ENCODE data around the gene SLC12A9.

The SLC12A9 gene

GRCh38 chr7:100861616-100861985 lies 9.1 kb downstream of the SLC12A9 start:
- no peak for DNase-seq

- no peak for DNase-seq
Observed at GRCh38 chr7:100863406-100863950, 11.0 kb downstream of the SLC12A9 start.

GRCh38 chr7:100864263-100864845 lies 11.8 kb downstream of the SLC12A9 start:
- DNase-seq = no peak

- no peak for DNase-seq
Observed at GRCh38 chr7:100865372-100865911, 12.9 kb downstream of the SLC12A9 start.

GRCh38 chr7:100865938-100866728 lies 13.6 kb downstream of the SLC12A9 start:
- DNase-seq = no peak

- DNase-seq = no peak
Observed at GRCh38 chr7:100866729-100867039, 14.2 kb downstream of the SLC12A9 start.

- DNase-seq = peak; percentile 98
Observed at GRCh38 chr7:100867040-100867775, 14.7 kb downstream of the SLC12A9 start, which contains the start of gene TRIP6. TSS of gene TRIP6 (plus strand) at chr7:100867387. CDS start at chr7:100867498, 111 bp downstream.

GRCh38 chr7:100867776-100868485 lies 15.4 kb downstream of the SLC12A9 start:
- DNase-seq = no peak

- no peak for DNase-seq
Observed at GRCh38 chr7:100873599-100874299, 21.2 kb downstream of the SLC12A9 start.

GRCh38 chr7:100874300-100874576 lies 21.7 kb downstream of the SLC12A9 start:
- DNase-seq = no peak

- DNase-seq = peak; percentile 98
Observed at GRCh38 chr7:100874577-100875355, 22.3 kb downstream of the SLC12A9 start, which contains the start of gene SRRT. TSS of gene SRRT (plus strand) at chr7:100875103. CDS start at chr7:100875591, 488 bp downstream.

GRCh38 chr7:100875356-100875751 lies 22.8 kb downstream of the SLC12A9 start:
- no peak for DNase-seq

GRCh38 chr7:100878013-100878412 lies 25.5 kb downstream of the SLC12A9 start:
- DNase-seq = no peak

GRCh38 chr7:100878685-100879084 lies 26.2 kb downstream of the SLC12A9 start:
- DNase-seq = no peak

- no peak for DNase-seq
Observed at GRCh38 chr7:100879685-100880261, 27.3 kb downstream of the SLC12A9 start.

- no peak for DNase-seq
Observed at GRCh38 chr7:100880645-100881044, 28.1 kb downstream of the SLC12A9 start.

- DNase-seq = no peak
Observed at GRCh38 chr7:100881136-100881535, 28.6 kb downstream of the SLC12A9 start.

GRCh38 chr7:100882201-100882600 lies 29.7 kb downstream of the SLC12A9 start:
- DNase-seq = no peak

GRCh38 chr7:100882785-100883526 lies 30.4 kb downstream of the SLC12A9 start:
- no peak for DNase-seq

All from fibroblast of skin of abdomen (primary cell).